IPS-18a (cell line): ENCODE data around the gene LTA.

Experiments
- H3K27ac ChIP-seq: one replicate; pipeline ENCODE4 v1.5.1; 2013; ENCODE audit warnings: low read length
- H3K27me3 ChIP-seq: one replicate; pipeline ENCODE4 v1.6.1; 2013; ENCODE audit warnings: mild to moderate bottlenecking, low read length; ENCODE audit not compliant: control insufficient read depth, insufficient read depth
- H3K36me3 ChIP-seq: one replicate; pipeline ENCODE4 v1.6.1; 2013; ENCODE audit warnings: low read depth, low read length; ENCODE audit not compliant: control insufficient read depth
- H3K4me1 ChIP-seq: one replicate; pipeline ENCODE4 v1.6.1; 2013; ENCODE audit warnings: low read depth, low read length; ENCODE audit not compliant: control insufficient read depth
- H3K4me3 ChIP-seq: one replicate; pipeline ENCODE4 v1.5.1; 2013; ENCODE audit warnings: low read length
- H3K9ac ChIP-seq: one replicate; pipeline ENCODE4 v1.6.1; 2013; ENCODE audit warnings: mild to moderate bottlenecking, low read length, moderate library complexity
- H3K9me3 ChIP-seq: one replicate; pipeline ENCODE4 v1.6.1; 2013; ENCODE audit warnings: low read depth, low read length; ENCODE audit not compliant: control insufficient read depth

Gene LTA

DNA sequence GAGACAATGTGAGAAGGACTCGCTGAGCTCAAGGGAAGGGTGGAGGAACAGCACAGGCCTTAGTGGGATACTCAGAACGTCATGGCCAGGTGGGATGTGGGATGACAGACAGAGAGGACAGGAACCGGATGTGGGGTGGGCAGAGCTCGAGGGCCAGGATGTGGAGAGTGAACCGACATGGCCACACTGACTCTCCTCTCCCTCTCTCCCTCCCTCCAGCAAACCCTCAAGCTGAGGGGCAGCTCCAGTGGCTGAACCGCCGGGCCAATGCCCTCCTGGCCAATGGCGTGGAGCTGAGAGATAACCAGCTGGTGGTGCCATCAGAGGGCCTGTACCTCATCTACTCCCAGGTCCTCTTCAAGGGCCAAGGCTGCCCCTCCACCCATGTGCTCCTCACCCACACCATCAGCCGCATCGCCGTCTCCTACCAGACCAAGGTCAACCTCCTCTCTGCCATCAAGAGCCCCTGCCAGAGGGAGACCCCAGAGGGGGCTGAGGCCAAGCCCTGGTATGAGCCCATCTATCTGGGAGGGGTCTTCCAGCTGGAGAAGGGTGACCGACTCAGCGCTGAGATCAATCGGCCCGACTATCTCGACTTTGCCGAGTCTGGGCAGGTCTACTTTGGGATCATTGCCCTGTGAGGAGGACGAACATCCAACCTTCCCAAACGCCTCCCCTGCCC, 4.9 kb downstream of the LTA start:
- Histone ChIP-seq H3K4me1 (peaks cover 8% of the 10 kb centered on the region), H3K9ac (no peak overlapping the region), H3K27me3 (peaks cover 26% of the 10 kb centered on the region), H3K36me3 (no peaks in the 10 kb centered on the region), H3K27ac (no peak overlapping the region), H3K9me3 (no peaks in the 10 kb centered on the region), H3K4me3 (no peak overlapping the region)

DNA sequence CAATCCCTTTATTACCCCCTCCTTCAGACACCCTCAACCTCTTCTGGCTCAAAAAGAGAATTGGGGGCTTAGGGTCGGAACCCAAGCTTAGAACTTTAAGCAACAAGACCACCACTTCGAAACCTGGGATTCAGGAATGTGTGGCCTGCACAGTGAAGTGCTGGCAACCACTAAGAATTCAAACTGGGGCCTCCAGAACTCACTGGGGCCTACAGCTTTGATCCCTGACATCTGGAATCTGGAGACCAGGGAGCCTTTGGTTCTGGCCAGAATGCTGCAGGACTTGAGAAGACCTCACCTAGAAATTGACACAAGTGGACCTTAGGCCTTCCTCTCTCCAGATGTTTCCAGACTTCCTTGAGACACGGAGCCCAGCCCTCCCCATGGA, 5.5 kb downstream of the LTA start:
- no peaks in the 10 kb centered on the region for H3K36me3 ChIP-seq
- H3K9ac ChIP-seq = no peak overlapping the region
- H3K4me3 ChIP-seq = no peak overlapping the region
- no peak overlapping the region for H3K27ac ChIP-seq
- H3K9me3 ChIP-seq = no peaks in the 10 kb centered on the region
- H3K27me3 ChIP-seq = peaks cover 28% of the 10 kb centered on the region
- peaks cover 13% of the 10 kb centered on the region for H3K4me1 ChIP-seq

DNA sequence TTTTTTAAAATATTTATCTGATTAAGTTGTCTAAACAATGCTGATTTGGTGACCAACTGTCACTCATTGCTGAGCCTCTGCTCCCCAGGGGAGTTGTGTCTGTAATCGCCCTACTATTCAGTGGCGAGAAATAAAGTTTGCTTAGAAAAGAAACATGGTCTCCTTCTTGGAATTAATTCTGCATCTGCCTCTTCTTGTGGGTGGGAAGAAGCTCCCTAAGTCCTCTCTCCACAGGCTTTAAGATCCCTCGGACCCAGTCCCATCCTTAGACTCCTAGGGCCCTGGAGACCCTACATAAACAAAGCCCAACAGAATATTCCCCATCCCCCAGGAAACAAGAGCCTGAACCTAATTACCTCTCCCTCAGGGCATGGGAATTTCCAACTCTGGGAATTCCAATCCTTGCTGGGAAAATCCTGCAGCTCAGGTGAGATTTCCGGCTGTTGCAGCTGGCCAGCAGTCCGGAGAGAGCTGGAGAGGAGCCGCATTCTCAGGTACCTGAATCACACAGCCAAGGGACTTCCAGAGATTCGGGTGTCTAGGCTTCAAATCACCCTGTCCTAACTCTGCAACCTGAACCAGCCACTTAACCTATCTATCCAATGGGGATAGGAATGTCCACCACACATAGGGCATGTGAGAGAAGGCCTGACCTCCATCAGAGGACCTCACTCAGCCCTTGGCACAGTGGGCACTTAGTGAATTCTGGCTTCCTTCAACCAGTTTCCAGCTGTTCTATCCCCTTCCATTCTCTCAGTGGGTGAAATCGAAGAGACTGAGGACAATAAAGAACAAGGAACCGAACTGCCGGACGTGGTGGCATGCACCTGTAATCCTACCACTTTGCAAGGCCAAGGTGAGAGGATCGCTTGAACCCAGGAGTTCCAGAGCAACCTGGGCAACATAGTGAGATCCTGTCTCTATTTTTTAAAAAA, 6.4 kb downstream of the LTA start:
- no peaks in the 10 kb centered on the region for H3K9me3 ChIP-seq
- no peak overlapping the region for H3K27ac ChIP-seq
- no peak overlapping the region for H3K9ac ChIP-seq
- peaks cover 28% of the 10 kb centered on the region for H3K27me3 ChIP-seq
- no peaks in the 10 kb centered on the region for H3K36me3 ChIP-seq
- peaks cover 14% of the 10 kb centered on the region for H3K4me1 ChIP-seq
- H3K4me3 ChIP-seq = no peak overlapping the region

DNA sequence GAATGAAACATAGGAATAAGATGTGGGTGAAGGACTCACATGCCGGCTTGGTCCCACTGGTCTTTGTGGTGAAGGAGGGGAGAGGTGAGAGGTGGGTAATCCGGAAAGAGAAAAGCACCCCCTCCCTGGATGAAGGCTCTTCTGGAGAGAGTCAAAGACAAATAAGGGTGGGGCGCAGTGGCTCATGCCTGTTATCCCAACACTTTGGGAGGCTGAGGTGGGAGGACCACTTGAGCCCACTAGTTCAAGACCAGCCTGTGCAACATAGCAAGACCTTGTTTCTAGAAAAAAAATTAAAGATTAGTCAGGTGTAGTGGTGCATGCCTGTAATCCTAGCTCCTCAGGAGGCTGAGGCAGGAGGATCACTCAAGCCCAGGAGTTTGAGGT, 7.0 kb downstream of the LTA start:
- H3K4me3 ChIP-seq = no peak overlapping the region
- no peaks in the 10 kb centered on the region for H3K9me3 ChIP-seq
- no peak overlapping the region for H3K27ac ChIP-seq
- peaks cover 28% of the 10 kb centered on the region for H3K27me3 ChIP-seq
- no peak overlapping the region for H3K9ac ChIP-seq
- no peaks in the 10 kb centered on the region for H3K36me3 ChIP-seq
- peaks cover 14% of the 10 kb centered on the region for H3K4me1 ChIP-seq

DNA sequence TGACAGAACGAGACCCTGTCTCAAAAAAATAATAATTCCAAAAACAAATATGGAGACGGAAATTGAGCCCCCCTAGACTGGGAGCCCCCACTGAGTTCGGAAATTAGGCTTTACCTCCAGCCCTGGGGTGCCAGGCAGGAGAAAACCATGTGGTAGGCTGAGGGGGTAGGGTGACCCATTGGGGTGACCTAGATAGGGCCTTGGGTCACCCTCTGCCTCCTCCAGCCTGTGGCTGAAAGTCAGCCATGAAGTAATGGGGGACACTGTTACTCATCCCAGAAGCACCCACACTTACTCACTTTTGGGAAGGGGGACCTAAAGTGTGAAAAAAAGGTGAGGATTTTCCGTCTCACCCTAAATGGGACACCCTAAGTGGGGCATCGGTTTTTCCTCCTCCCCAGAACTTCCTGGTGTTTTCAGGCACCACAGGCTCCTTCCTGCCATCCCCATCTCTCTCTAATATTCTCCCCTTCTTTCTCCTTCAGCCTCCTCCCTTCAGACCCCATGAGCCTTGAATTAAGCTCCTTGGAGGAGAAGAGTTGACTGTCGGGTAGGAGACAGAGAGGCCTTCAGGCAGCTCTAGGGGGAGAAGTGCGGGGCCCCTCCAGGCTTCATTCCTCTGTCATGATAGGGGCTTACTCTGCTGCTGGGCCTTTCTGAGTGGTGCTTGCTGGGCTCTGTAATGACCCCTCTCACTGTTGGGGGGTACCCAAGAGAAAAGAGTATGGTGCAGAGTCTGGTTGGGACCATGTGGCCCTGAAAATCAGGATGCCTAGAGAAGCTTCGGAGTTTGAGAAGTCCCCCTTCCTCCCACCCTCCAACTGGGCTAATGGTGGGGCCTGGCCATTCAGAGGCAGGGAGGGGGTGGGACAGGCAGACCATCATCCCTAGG, 7.7 kb downstream of the LTA start:
- Histone ChIP-seq H3K27ac (no peak overlapping the region), H3K36me3 (no peaks in the 10 kb centered on the region), H3K4me3 (peak overlapping the region; percentile 91), H3K27me3 (peaks cover 28% of the 10 kb centered on the region), H3K9me3 (no peaks in the 10 kb centered on the region), H3K9ac (no peak overlapping the region), H3K4me1 (peaks cover 14% of the 10 kb centered on the region)

DNA sequence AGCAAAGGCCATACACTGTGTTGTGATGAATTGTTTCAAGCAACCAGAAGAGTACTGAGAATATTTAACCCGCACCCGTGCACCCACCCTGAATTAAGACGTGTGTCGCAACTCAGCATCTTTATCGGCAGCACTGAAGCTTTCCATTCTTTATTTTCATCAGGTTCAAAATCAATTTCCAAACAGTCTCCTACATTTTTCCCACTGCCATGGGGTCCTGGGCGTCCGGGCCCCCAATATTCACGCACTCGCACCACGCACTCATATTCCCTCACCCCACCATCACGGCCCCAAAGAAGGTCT, 8.3 kb downstream of the LTA start:
- peak overlapping the region; percentile 91 for H3K4me3 ChIP-seq
- H3K9me3 ChIP-seq = no peaks in the 10 kb centered on the region
- no peak overlapping the region for H3K27ac ChIP-seq
- H3K27me3 ChIP-seq = peaks cover 28% of the 10 kb centered on the region
- H3K4me1 ChIP-seq = peaks cover 14% of the 10 kb centered on the region
- H3K36me3 ChIP-seq = no peaks in the 10 kb centered on the region
- no peak overlapping the region for H3K9ac ChIP-seq

DNA sequence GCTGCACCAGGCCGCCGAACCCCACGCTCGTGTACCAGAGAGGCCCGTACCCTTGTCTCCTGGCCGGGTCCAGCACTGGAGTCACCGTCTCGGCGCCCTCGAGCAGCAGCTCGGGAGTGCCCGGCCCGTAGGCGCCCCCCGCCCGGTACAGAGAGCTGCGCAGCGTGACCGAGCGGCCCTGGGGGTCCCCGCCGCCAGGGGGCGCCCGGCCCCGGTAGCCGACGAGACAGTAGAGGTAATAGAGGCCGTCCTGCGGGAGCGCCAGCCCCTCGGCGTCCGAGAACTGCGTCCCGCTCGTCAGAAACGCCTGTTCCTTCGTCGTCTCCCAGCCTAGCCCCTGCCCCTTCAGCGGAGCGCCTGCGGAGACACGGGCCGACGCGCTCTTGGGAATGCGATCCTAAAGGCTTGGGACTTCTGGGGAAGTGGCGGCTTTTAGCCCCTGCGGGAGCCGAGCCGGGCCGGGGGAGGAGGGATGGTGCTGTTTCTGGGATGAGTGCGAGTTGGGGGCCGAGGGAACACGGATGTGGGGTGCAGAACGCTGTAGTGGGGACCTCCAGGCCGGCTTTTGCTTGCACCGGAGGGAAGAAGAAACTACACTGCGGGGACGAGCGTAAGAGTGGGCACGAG, 8.8 kb downstream of the LTA start:
- H3K9ac ChIP-seq = peak overlapping the region; percentile 73
- peaks cover 28% of the 10 kb centered on the region for H3K27me3 ChIP-seq
- no peak overlapping the region for H3K27ac ChIP-seq
- H3K36me3 ChIP-seq = no peaks in the 10 kb centered on the region
- no peaks in the 10 kb centered on the region for H3K9me3 ChIP-seq
- H3K4me3 ChIP-seq = peak overlapping the region; percentile 91
- peaks cover 14% of the 10 kb centered on the region for H3K4me1 ChIP-seq

DNA sequence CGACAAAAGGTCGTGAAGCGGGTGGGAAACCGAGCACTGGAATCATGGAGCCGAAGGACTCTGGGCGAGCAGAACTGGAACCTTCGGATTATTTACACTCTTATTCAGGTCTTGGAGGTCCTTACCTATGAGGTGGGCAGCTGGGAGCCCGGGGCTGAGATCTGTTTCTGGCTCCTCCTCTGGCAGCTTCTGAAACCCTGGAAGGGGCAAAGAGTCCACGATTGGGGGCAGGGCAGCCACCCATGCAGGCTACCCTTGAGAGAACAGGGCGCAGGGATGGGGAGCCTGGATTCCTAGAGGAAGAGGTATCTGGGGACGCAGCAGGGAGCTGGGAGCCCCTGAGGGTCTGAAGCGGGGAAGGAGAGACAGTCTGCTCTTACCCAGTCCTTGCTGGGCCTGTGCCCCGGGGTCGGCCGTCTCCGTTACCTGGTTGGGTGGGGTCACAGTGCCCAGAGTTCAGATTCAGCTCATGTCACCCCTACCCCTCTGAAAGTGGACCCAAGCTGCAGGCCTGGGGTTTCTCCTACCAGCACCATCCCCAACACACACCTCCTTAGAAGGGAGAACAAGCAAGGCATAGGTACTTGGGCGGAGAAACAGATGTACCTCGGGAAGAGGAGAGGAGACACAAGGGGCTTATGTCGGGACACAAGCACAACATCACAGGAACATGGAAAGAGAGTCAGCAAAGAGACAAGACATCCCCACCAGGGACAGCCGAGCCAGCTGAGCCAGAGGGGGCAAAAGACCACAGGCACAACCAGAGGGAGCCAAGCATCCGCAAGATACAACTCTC, 9.5 kb downstream of the LTA start:
- Histone ChIP-seq H3K9me3 (no peaks in the 10 kb centered on the region), H3K9ac (peak overlapping the region; percentile 73), H3K27ac (no peak overlapping the region), H3K4me3 (peak overlapping the region; percentile 91), H3K36me3 (no peaks in the 10 kb centered on the region), H3K27me3 (peaks cover 24% of the 10 kb centered on the region), H3K4me1 (peaks cover 14% of the 10 kb centered on the region)

DNA sequence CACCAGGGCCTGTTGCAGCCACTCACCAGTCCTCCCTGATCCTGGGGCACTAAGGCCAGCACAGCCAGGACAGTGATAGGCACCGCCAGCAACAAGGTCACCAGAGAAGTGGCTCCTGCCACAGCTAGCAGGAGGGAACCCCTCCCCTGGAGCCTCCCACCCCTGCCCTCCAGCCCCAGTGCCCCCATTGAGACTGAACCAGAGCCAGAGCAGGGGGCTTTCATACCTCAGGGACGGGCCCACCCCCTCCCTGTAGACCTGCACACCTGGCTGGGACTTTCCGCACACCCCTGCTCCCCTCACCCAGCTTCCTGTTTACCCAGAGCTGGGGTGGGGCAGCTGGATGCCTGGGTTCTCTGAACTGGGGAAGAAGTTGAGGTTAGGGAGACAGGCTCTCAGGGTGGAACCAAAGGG, 10.1 kb downstream of the LTA start, which contains the start of gene LTB:
TSS of gene LTB (minus strand) at position 195 of the 414 bp plus-strand sequence. CDS start at position 188, 7 bp downstream.
- Histone ChIP-seq H3K4me1 (peaks cover 14% of the 10 kb centered on the region), H3K27ac (no peak within 1 kb of the TSS)

DNA sequence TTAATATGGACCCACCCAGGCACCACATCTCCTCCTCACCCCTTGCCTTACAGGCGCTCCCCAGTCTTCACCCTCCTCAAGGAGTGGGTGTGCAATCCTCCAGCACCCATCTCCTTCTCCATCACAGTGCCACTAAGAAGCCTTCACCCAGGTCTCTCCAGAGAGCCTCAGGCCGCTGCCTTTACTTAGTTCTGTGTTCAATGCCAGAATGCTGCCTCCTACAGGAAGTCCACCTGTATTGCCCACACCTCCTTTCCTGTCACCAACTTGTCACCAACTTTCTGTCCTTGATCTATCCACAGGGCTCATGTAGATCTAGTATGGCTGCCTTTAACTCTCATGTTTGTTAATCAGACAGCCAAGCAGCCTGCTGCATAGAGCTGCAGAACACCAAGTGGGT, 13.4 kb downstream of the LTA start:
- H3K9me3 ChIP-seq = no peaks in the 10 kb centered on the region
- H3K36me3 ChIP-seq = no peaks in the 10 kb centered on the region
- H3K4me1 ChIP-seq = peaks cover 10% of the 10 kb centered on the region
- peaks cover 14% of the 10 kb centered on the region for H3K27me3 ChIP-seq
- no peak overlapping the region for H3K4me3 ChIP-seq
- no peak overlapping the region for H3K27ac ChIP-seq
- no peak overlapping the region for H3K9ac ChIP-seq

More for the DNA sequence above, 10.1 kb downstream of the LTA start, which contains the start of gene LTB:
- Histone ChIP-seq H3K4me3 (peak within 1 kb of the TSS; percentile 91), H3K9me3 (no peaks in the 10 kb centered on the region), H3K36me3 (no peaks in the 10 kb centered on the region), H3K27me3 (peaks cover 23% of the 10 kb centered on the region), H3K9ac (peak within 1 kb of the TSS; percentile 73)
